Mammary epithelial cell (primary cell): ENCODE measurements around the gene CPEB3.

Source experiments
- CTCF ChIP-seq, 2 donors: IDR thresholded peaks in 1 of 2; conservative IDR thresholded peaks in 1 of 2; 2 replicates each; pipeline ENCODE4 v1.5.1; 2011 to 2012; ENCODE audit warnings: inconsistent platforms in 2 of 2, low read length in 2 of 2, mild to moderate bottlenecking in 2 of 2, control low read depth in 1 of 2, low read depth in 1 of 2; ENCODE audit not compliant: insufficient read depth in 1 of 2; ENCODE audit errors: extremely low read depth in 1 of 2
- EZH2 ChIP-seq: IDR thresholded peaks from 2 replicates; pipeline ENCODE4 v1.6.1; 2012; ENCODE audit warnings: low read length, inconsistent platforms, borderline replicate concordance

GRCh38 chr10:92011560-92012214 lies 279.2 kb downstream of the CPEB3 start:
- no peak for TF ChIP-seq EZH2
- TF ChIP-seq CTCF (conservative IDR thresholded peaks at IDR 0.05 in 1 of 2, IDR thresholded peaks at IDR 0.05 in 1 of 2; ENCODE audit: extremely low read depth in 1 of 2, insufficient read depth in 1 of 2, low read depth in 1 of 2, low read length in 2 of 2), result no peak
